HTR-8/SVneo (cell line): ENCODE results near the gene KIAA1671.
A peak's percentile ranks its signal among the peaks of the same experiment; 100 is the strongest.

Experiments used
- DNase-seq: peaks from one replicate; pipeline ENCODE4 v3.0.0; 2011; ENCODE audit warnings: low spot score, mixed read lengths; ENCODE audit not compliant: insufficient read length
- FAIRE-seq: peaks from 2 replicates; lab custom pipeline; 2011; peaks lifted over from hg19 to GRCh38; lab: Jason Lieb, UNC

Gene KIAA1671

DNA sequence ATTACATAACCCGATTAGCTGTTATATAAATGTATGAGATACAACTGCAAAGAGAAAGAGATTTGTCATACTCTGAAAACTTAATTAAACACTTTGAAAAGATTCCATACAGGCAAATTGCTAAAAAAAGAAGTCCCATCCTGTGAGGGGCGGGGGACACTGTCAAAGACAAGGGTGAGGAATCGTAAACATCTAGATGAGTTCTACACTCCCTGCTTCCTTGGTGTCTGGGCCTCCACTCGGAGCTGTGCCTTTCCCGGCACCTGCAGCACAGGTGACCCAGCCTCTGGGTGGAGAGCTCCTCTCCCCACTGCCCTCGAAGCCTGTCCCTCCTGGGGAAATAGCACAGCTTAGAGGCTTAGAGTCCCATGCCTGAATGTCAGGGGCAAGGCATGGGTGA is 177.9 kb downstream of the KIAA1671 start:
- FAIRE-seq (no peak), DNase-seq (no peak)

DNA sequence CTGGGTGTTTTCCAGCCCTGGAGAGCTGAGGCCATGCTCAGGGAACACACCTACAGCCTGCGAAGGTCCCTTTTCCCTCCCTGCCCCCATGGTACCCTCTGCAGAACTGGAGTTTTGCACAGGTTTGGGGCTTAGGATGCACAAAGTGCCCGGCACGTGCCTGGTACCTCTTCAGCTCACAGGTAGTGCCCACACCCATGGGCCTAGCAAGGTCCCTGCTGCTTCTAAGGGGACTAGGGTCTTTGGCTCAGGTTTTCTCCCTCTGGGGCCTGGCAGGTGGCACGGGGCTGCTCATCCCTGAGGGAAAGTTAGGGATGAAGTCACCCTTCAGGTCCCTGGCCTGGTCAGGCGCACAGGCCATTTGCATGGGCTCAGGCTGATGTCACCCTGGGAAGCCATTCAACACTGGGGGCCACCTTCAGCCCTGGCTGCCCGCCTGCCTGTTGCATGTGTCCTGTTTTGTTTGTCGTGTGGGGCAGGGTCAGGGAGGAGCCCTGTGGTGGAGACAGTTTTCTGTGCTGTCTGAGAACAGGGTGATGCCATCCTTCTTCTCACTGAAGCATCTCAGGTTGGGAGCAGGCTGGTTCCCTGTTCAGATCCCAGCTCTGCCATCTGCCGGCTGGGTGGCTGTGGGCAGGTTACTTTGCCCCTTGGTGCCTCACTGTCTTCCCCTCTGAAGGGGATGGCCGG is 178.8 kb downstream of the KIAA1671 start:
- FAIRE-seq (no peak), DNase-seq (no peak)

DNA sequence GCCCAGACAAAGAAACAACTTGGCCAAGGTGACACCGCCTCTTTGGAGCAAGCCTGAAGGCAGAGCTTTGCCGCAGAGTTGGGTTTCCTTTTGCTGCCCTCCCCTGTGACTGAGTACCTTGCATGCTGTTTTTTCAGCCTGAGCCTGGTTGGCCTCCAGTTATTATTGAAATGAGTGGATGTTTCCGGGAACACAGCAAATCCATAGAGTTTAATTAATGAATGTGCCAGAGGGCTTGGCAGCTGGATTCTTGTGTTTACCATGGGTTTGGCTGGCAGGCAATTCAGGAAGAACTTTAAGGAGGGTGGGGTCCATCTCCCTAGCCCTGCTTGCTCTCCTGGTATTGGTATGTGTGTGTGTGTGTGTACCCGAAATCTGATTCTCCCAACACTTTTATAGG is 181.5 kb downstream of the KIAA1671 start:
- no peak for FAIRE-seq
- no peak for DNase-seq

DNA sequence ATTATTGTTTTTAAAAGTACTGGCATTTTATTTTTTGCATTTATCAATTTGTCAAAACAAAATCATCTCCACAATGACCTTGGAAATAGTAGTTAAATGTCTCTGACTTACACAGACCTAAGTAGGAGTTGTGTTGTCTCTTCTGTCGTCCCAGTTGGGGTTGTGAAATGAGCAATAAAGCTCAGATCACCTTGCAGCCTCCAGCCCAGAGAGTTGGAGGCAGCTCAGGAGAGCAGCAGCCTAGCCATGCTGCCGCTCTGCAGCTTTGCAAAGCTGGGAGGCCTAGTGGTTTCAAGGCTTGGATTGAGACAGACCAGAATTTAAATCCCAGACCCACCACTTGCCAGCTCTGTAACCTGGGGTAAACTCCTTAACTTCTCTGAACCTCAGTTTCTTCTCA is 181.9 kb downstream of the KIAA1671 start:
- FAIRE-seq (no peak), DNase-seq (no peak)

DNA sequence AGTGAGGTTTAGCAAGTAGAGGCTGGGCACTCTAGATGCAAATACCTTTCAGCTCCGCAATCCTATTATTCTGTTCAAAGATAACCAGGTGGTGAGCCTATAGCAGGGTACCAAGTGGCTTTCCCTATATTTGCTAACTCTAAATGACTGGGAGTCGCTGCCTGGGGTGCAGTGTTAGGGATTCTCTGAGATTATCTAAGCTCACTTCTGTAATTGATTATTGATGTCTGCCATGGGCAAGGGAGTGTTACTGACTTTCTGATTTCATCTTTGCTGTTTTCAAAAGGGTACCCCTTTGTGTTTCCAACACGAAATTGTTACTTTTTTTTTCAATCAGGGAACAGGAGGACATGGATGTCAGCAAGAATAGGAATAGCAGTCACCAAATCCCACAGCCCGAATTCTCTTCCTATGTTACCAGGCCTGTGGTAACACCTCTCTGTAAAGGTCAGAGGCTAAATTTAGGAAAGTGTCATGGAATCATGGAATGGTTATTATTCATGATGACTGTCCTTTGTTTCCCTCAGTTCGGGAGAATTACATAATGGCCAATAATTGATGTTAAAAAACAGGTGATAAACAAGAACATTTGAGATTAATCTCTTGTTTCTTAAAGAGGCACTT is 184.5 kb downstream of the KIAA1671 start:
- DNase-seq = no peak
- no peak for FAIRE-seq

DNA sequence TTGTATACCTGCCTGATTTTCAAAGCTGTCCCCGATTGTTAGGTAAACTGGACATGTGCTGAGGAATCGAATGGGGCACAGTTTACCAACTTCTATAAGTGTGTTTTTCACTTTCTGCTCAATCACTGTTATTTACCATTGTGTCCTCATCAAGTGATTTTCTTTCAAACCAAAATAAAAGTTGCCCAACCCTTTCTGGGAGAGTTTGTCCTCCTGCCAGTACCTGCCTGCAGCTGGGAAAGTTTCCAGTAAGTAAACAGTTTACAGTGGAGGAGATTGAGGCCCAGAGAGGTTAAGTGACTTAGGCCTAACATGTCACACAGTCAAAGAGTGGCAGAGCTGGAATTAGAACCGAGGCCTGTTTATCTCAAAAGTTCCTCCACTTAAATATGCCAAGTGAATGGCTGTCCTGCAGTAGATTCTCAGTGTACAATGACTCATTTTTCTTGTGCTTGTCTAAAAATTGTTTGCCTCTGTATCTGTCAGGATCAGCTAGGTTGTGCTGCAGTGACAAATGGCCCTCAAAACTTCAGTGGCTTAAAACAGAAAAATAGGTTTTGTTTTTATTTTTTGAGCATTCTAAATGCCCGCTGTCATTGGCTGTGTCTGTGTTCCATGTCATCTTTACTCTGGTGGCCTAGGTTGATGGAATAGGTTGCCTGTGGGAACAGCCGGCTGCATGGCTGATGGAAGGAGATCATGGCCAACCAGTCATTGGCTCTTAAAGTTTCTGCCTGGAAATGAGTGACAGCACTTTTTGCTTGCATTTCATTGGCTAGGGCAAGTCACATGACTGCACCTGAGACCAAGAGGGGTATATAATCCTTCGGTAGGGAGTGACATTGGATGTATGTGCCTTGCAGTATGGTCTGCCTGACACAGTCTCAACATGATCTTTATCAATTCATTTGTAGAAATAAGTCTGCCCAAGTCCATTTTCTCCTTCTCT is 185.3 kb downstream of the KIAA1671 start:
- DNase-seq = no peak
- no peak for FAIRE-seq

DNA sequence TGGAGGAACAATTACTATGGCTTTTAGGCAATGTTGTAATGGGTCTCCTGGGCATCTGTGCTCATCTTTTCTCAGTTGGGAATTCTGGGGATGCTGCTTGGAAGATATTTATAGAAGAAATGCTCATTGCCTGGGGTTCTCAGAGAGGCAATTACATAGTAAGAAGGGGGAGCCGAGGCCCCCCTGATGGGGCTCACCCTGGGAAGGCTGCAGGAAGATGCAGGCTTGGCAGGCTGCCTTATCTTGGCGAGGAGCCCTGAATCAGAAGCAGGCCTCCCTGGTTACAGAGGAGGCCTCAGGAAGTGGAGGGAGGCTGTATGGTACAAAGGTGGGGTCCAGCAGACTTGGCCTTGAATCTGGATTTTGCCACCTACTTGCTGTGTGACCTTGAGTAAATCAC is 186.5 kb downstream of the KIAA1671 start:
- DNase-seq = no peak

DNA sequence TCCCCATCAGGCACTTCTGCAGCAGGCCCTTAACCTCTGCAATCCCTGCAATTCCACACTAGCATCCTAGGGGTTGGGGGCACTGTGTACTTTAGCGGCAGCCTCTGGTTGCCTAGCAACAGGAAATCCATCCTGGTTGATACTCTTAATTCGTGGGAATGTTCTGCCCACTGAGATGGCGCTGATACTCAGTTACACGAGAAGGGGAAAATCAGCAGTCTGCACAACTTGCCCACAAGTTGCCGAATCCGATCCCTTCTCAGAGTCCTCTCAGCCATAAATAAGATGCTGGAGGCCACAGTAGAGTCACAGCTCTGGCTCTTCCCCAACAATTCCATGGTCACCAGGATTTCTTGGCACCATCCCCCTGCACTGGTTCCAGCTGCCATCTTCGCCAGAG is 189.6 kb downstream of the KIAA1671 start:
- no peak for DNase-seq
- FAIRE-seq = no peak

More for the DNA sequence above, 186.5 kb downstream of the KIAA1671 start:
- FAIRE-seq = no peak

DNA sequence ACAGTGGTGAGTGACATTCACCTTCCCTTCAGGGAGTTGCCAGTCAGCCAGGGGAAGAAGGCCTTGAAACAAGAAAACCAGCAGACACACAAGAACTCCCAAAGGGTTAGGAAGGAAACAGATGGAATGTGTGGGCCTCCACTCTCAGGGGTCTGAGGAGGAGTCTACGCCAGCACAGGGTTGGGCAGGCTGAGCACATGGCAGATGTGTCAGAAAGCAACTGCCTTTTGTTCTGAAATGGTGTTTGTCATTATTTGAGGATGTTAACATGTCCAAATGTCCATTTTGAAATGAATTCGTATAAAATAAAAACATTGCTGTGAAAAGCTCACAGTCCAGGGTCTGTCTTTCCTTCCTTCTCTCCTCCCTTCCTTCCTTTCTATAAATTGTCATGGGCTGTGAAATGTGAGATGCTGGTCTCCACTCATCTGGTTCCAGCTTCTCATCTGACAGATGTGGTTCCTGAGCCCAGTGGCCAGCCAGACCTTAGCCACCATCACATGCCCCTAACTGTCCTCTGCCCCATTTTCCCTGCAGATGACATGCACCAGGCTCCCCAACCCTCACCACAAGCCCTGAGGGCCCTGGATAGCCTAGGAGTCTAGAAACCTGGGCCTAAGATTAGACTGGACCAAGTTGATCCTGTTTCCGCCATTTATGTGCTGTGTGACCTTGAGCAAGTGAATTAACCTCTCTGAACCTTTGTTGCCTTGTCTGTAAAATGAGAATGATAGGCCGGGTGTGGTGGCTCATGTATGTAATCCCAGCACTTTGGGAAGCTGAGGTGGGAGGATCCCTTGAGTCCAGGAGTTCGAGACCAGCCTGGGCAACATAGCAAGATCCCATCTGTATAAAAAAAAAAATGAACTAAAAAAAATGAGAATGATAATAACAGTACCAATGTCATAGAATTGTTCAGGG is 190.9 kb downstream of the KIAA1671 start:
- FAIRE-seq (no peak), DNase-seq (no peak)

DNA sequence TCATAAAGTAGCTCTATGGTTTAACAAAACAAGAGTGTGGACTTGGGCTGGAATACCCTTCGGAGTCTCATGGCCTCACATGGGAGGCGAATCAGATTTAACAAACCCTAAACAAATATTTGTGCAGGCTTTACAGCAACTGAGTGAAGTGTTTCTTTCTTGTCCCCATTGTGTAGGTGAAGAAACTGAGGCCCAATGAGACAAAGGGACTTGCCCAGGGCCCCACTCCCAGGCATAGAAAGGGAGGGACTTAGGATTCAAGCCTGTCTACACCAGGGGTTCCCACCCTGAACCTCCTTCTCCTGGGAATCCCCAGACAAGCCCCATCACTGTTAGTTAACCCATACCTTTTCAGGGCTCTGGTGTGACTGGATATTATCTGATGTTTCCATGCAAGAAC is 192.0 kb downstream of the KIAA1671 start:
- FAIRE-seq = no peak

DNA sequence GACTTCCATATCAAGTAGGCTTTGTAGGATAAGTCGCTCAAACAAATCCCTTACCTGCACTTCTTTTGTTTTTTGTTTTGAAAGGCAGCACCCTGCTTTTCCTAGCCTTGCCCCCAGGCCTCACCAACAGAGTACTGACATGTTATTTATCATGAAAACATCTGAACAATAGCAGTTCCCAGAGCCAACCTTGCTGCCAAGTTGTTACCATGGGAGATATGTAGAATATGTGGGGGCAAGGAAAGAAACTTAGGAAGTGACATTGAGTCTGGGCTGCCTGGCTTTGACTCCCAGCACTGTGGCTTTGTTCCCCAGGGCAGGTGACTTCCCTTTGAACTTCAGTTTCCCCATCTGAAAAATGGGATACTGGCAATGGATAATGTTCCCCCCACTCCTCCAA is 193.8 kb downstream of the KIAA1671 start:
- no peak for DNase-seq
- no peak for FAIRE-seq

More for the DNA sequence above, 192.0 kb downstream of the KIAA1671 start:
- no peak for DNase-seq

DNA sequence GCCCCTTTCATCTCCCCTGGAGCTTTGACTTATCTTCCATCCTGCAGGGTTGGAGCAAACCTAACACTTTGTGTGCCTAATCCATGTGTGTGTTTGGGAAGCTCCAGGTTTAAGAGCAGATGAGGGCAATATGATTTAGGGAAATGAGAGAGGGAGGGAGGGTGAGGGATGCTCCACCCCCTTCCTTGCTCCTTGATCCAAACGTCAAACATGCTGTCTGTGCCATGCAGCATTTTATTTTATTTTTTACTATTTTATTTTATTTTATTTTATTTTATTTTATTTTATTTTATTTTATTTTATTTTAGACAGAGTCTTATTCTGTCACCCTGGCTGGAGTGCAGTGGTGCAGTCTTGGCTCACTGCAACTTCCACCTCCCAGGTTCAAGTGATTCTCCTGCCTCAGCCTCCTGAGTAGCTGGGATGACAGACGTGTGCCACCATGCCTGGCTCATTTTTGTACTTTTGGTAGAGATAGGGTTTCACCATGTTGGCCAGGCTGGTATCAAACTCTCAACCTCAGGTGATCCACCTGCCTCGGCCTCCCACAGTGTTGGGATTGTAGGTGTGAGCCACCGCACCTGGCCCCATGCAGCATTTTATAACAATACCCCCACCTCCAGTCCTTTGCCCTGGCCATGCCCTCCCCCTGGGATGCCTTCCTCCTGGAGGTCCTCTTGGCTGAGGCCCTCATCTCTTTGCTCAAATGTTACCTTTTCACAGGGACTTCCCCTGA is 194.6 kb downstream of the KIAA1671 start:
- DNase-seq (no peak), FAIRE-seq (no peak)

DNA sequence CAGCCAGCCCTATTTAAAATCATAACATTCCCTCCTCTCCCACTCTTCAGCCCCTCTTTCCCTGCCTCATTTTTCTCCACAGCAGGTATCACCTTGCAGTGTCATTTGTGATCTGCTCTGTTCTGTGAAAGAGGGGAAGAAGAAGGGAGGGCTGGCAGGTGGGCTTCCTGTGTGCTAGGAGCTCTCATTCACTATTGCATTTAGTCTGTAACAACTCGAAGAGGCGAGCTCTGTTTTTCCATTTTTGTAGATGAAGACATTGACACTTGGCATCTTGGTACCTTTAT is 195.1 kb downstream of the KIAA1671 start:
- FAIRE-seq = no peak
- no peak for DNase-seq

DNA sequence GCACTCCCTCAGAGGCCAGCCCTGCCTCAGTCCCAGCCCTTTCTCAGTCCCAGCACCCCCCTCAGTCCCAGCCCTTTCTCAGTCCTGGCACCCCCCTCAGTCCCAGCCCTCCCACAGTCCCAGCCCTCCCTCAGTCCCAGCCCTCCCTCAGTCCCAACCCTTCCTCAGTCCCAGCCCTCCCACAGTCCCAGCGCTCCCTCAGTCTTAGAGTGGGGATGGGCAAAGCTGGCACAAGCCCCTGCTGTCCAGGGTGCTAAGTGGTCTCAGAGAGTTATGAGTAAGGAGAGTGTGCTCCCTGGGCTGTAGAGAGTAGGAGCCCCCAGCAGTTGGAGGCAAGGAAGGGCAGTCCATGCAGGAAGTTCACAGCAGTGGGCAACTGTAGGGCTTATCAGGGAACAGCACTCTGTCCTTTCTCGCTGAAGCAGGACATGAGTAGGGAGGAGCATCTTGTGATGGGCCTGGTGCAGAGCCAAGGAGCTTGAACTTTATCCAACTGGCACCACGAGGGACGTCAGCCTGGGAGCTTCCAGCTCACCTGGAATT is 195.7 kb downstream of the KIAA1671 start:
- no peak for FAIRE-seq

DNA sequence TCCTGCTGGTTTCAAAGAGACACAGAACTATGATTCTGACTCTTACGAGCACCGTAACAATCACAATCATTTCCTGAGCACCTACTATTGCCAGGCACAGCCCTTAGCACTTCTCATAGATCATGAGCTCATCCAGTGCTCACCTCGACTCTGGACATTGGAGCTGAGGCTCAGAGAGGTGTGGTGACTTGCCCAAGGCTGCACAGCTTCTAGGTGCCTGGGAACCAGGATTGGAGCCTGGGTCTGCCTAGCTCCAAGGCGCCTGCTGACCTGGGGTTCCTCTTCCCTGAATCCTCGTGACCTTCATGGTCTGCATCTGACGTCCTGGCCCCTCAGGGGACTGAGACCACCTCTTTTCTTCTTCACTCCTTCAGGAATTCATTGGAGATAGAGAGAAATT is 196.5 kb downstream of the KIAA1671 start:
- DNase-seq (no peak), FAIRE-seq (no peak)

More for the DNA sequence above, 195.7 kb downstream of the KIAA1671 start:
- DNase-seq = no peak

DNA sequence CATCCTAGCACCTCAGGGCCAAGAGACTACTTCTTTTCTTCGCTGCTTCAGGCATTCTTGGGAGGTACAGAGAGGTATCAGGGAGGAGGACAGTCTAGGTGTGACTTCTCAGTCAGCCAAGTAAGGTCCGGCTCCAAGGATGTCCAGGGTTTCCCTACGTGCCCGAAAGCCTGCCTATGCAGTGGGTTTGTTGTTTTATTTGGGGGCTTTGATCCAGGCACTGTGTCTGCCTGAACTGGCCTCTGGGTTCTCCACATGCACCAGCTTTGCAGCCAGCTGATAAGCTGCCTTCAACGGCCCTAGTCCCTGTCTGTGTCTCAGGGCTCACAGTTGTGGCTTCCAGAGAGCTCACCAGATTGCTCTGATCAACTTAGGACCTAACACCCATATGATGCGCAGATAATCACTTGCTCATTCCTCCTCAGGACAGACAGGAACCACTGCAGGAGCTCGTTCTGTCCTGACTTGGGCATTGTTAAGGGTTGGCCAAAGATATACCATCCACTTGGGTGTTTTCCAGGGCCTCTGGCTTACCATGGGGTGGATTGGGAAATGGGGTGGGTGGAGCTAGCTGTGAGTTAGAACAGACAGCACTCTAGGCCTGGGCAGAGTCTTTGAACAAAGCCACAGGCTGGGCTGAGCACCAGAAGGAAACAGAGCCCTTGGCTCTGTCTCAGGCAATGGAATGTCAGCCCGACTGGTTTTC is 201.6 kb downstream of the KIAA1671 start:
- peak; percentile 10 for DNase-seq

DNA sequence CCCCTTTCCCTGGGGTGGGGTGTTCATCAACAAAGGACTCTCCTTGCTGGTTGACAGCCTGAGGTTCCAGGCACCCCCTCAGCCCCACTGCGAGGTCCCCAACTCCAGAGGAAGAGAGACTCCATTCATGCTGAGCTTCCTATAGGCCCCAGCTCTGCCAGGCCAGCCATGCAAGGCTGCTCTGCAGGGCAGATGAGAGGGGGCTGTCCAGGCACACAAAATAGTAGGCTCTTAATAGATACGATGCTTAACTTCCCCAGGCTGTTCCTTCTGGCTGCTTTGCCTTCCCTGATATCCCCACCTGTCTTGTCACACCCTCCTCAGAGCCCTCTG is 202.1 kb downstream of the KIAA1671 start:
- no peak for DNase-seq
- no peak for FAIRE-seq

More for the DNA sequence above, 201.6 kb downstream of the KIAA1671 start:
- no peak for FAIRE-seq

DNA sequence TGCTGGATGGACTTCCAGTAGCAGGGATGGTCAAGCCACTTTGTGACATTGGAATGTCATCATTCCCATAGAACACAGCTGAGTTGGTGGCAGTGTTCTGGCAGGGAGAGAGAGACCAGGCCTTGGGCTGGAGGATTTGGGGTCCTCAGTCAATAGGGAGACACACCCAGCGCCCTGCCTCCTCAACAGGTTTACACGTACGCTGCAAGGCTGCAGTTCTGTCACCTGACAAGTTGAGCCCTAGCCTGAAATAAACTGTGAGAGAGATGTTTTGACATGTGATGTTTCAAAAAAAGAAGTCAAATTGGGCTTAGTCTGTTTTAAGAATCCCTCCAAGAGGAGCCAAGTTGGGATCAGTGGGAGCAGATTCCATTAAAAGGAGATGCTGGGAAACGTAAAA is 204.2 kb downstream of the KIAA1671 start:
- FAIRE-seq (no peak), DNase-seq (no peak)

DNA sequence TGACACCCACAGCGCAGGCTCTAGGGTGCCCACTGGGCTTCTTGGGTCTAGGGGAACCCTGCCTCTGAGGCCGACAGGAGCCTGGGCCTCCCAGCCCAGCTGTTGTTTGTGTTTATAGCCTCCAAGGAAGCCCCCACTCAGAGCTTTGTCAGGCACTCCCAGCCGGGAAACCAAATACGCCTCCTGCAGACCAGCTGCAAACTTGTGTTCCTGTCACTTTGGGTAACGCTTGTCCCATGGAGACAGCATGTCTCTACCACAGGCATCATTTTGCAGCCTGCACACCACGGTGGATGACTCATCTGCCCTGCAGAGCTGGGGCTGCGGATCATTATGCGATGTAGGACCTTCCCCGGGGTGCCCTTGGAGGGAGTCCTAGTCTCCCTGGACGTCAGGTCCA is 206.5 kb downstream of the KIAA1671 start:
- DNase-seq (no peak), FAIRE-seq (no peak)
